ENCODE measurements around the gene ABCC11.
A peak's percentile ranks its signal among the peaks of the same experiment; 100 is the strongest.
"Not testable (repeated sequence)": the region's sequence is repeated elsewhere in the genome, so short reads cannot be mapped to it uniquely, and the experiment has no call there.

ABCC11 gene

DNA sequence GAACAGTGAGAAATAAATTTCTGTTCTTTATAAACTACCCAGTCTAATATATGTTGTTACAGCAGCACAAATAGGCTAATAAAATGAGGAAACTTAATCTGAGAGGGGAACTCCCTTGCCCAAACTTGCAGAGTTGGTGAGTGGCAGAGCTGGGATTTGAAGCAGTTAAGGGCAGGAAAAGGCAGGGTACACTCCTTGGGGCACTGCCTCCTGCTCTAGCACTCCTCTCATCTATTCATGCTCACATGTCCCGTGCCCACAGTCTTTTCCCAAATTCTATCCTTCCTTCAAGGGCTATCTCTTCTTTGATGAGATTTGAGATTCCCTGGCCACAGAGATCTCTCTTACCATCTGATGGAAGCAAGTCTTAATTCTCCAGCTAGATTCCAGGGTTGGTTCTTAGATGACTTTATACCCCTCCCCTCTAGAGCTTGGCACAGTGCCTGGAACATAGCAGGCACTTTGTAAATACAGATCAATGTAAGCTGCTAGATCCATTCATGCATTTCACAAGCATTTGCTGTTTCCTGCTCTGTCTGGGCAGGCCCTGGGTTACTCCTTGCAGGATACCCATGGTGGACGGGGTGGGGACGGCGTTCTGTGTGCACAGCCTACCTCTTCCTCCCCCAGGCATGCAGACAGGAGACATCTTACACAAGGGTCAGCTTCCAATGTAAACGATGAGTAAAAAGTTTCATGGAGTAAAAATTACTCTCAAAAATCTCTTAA, 52.3 kb downstream of the ABCC11 start:
- DNase-seq: no peak

DNA sequence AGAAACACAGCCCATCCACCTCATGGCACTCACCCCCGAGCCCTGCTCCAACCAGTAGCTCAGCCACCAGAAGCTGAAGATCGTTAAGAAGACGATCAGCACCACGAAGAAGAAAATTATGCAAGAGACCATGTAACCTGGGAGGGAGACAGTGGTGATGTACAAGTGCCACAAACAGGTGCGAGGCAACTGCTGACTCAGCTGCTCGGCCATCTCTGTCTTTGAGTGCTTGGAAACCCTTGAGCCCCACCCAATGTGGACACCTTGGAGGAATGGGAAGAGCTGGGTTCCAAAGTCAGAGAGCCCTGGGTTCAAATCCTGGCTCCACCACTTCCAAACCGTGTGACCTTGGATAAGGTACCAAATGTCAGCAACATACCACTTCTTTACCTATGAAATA, 53.5 kb downstream of the ABCC11 start:
- no peak for DNase-seq

DNA sequence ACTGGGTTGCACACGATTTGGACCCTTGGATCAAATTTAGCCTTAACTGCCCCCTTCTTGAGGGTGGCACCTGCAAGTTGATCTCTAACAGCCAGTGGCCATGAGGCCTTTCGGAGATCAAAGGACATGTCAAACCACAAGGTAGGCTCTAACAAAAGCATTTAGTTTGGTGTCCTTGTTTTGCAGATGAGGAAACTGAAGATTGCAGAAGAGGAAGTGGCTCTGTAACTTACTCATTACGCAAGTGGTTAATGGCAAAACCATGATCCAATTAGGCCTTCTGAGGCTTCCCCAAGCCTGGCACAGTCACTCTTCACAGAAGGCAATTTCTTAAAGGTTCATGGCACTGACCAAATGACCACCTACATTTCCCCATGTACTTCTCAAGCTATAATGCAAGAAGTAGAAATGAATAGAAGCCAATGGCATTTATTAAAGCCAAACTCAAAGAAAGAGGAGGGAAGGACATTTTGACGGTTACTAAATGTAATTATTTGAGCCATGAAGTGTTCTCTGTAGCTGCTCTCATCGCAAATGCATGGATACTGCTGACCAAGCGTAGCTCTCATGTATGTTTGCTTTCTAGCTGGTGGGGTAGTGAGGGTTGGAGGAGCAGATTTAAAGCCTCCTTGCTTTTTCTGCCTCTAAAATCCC, 58.8 kb downstream of the ABCC11 start:
- no peak for DNase-seq

DNA sequence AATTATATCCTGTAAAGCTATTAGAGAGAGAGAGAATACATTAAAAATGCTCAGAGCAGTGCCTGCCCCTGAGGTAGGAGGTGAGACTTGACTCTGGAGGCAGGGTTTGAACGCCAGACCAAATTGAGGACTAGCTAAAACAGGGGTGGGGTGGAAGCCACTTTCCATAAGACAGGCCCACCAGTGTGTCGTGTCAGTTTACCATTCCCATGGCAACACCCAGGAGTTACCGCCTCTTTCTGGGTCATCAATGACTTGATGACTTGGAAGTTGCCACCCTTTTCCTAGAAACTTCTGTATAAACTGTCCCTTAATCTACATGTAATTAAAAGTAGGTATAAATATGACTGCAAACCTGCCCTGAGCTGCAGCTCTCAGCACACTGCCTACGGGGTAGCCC, 59.6 kb downstream of the ABCC11 start:
- no peak for DNase-seq

DNA sequence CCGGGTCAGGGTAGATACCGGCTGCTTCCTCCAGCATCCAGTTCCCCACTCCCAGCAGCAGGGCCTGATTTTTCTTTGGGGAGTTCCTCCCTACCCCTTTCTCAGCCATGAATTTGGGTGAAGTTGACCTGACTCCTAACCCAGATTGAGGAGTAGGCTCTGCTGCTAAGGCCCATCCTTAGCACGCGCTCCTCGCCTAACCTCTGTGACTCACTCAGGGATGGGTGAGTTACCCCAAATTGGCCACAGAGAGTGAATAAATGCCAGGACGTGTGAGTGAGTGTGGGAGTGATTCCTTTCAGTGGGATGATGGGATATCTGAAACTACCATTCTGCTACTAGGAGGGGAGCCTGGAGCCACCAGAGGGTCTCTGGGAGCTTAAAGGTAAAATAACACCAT, 62.7 kb downstream of the ABCC11 start:
- no peak for DNase-seq

DNA sequence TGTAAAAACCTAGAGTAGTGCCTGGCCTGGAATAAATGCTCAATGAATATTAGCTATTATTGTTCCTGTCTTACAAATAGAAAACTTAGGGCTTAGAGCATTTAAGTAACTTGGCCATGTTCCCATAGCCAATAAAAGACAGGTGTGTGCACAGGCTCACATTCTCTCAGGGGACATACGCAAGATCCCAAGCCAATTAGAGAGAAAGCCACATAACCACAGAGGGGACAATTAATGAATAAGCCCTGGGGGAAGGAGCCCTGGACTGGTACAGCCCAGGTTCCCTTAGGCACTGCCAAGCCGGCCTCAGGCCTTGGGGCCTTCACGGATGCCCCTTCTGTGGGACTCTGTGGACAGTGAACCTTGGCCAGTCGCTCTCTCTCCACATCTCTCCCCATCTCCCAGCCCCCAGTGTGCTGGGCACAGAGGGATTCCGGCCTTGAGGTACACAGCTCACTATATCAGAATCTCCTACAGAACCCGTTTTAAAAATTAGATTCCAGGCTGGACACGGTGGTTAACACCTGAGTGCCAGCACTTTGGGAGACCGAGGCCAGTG, 64.3 kb downstream of the ABCC11 start:
- no peak for DNase-seq

DNA sequence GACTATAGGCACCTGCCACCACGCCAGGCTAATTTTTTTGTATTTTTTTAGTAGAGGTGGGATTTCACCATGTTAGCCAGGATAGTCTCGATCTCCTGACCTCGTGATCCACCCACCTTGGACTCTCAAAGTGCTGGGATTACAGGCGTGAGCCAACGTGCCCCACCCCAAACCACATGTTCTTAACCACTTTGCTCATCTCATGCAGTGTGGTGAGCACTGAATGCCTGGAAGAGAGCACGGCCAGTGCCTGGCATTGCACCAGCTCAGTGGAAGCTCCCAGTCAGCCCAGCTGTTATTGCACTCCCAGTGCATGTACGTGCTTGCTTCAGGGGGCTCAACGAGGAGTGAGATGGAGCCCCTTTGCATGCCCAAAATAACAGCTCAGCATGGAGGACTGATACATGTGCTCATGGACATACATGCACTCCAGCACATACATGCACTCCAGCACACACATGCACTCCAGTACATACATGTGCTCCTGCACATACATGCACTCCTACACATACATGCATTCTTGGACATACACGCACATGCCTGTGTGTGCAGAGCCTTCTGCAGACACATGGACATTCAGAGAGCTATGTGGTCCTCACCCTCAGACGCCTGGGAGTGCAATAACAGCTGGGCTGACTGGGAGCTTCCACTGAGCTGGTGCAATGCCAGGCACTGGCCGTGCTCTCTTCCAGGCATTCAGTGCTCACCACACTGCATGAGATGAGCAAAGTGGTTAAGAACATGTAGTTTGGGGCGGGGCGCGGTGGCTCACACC, 65.4 kb downstream of the ABCC11 start:
- DNase-seq: not testable (repeated sequence)

DNA sequence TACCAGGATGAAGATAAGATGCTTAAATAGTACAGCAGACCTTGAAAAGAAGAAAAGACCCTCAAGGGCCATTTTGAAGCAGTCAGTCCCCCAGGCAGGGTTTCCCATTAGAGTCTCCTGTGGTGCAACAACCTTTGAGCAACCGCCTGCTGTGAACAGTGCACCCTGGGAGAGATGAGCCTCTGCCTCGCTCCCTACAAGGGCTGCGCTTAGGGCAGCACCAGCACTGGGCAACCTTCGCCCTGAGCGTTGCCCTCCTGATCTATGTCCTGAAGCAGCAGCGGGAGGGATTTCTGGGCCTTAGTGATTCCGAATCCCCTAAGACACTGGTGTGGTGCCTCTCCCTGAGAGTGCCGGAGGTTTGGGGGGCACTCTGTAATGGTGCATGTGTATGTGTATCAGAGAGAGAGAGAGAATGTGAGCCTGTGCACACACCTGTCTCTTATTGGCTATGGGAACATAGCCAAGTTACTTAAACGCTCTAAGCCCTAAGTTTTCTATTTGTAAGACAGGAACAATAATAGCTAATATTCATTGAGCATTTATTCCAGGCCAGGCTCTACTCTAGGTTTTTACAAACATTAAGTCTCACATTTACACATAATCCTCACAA, 66.4 kb downstream of the ABCC11 start:
- DNase-seq: no peak

DNA sequence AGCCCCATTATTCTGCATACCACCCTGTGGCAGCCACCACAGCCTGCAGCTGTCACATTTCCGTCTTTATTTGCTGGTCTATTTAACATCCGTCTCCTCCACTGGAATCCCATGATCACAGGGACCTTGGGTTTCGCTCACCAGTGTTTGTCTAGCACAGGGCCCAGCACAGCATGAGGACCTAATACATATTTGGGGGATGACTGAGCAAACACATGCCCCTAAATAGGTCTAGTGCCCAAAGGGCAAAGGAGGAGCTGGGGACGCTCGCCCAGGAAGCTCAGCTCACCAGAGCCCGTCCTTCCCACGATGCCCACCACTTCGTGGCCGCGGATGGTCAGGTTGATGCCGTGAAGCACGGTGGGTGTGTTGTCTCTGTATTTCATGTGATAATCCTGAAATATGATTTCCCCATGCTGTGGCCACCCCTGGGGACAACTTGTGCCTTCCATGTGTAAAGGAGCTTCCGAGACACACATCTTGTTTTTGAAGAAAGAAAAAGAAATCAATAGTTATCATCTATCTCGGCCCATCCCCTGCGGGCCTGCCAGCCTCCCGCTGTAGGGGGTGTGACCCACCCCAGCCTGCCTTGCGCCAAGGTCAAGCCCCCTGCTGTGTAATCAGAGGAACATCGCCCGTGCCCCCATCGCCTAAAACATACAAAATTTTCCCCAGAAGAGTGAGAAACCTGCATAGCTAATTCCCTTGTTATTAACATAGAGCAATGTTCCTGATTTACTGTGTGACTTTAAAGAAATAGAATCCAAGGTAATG, 70.5 kb downstream of the ABCC11 start:
- no peak for DNase-seq

DNA sequence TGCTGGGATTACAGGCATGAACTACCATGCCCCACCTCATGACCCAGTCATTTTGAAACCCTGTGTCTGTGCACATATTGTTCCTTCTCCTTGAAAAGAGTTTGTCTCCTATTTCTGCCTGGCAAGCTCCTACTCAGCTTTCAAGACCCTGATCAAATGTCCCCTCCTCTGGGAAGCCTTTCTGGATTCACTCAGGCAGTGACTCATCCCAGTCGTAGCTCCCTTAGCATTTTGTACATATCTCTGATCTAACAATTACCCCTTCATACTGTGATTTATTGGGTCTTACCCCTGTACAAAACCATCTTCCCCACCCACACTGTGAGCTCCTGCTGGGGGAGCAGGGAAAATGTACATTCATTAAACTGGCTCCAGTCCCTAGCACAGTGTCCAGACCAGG, 73.5 kb downstream of the ABCC11 start:
- DNase-seq: no peak

DNA sequence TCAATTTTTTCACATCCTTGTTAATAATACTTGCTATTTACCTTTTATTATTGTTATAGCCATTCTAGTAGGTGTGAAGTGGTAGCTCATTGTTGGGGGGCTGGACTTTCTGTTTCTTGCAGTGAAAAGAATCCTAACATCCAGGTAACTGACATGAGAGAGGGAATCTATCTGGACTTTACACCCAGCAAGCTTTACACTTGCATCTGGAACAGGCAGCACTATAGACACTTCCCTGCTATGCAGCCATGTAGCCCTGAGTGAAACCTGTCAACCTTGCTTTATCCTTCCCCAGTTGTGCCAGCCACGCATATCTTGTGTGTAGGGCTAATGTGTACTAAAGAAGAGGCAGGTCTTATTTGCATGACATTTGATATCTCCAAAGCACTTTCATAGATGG, 74.7 kb downstream of the ABCC11 start:
- DNase-seq: no peak

DNA sequence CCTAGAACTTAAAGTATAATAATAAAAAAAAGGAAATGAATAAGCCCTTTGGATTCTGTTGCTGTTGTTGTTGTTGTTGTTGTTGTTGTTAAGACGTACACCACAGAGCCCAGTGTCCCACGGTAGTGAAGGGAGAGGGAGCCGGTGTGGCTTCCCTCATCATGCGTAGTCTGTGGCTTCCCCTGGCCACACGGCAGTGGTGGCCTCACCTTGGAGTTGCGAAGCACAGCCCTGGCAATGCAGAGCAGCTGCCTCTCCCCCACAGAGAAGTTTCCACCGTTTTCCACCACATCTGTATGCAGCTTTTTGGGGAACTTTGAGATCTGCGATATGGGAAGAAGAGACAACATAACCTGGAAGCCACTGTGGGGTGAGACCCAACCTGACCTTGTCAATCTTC, 77.4 kb downstream of the ABCC11 start:
- DNase-seq: no peak

DNA sequence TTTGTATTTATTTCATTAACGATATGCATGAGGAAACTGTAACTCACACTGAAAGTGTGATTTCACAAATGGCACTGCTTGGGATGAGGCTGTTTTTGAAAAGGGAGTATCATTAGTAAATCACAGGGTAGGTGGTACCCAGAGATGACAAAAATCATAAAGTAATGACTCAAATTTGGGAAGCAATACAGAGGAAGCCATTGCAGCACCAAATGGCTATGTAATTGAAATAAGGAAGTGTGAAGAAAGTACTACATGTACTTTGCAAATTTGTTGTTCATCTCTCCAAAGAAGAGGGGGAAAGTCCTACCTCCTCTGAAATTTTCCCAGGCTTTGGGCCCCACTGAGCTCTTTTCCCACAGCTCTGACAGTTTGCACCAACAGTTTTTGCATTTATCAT, 79.3 kb downstream of the ABCC11 start:
- no peak for DNase-seq

DNA sequence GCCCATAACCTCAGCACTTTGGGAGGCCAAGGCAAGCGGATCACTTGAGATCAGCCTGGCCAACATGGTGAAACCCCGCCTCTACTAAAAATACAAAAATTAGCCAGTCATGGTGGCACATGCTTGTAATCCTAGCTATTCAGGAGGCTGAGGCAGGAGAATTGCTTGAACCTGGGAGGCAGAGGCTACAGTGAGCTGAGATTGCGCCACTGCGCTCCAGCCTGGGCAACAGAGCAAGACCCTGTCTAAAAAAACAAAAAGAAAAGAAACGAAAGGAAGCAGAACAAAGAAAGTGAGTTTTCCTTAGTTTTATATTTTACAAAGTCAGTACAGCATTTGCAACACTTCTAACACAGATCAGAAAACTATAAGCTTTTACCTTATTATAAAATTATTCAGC, 80.7 kb downstream of the ABCC11 start:
- not testable (repeated sequence) for DNase-seq

DNA sequence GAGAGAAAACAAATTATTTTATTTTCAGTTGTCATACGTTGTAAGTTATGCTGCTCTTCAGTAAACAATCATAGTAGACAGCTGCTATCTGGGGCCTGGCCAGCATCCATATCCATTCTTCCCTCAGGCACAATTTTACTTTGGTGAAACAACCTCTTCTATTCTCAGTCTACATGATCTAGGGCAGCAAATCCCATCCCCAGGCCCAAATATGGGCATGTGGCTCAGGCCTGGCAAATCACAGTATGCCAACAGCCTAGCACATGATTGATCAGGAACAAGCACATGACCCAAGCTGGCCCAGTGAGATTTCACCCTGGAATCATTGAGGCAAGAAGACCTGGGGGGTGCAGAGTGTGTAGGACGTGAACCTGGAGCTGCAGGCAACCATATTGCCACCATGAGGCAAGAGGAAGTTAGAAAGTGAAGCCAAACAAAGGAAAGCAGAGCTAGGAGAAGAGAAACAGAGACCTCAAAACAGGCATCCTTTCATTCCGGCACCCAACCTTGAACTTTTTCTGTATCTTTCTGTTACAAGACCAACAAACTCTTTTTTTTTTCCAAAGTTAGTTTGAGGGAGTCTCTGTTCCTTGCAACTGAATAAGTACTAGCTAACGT, 81.3 kb downstream of the ABCC11 start:
- no peak for DNase-seq

DNA sequence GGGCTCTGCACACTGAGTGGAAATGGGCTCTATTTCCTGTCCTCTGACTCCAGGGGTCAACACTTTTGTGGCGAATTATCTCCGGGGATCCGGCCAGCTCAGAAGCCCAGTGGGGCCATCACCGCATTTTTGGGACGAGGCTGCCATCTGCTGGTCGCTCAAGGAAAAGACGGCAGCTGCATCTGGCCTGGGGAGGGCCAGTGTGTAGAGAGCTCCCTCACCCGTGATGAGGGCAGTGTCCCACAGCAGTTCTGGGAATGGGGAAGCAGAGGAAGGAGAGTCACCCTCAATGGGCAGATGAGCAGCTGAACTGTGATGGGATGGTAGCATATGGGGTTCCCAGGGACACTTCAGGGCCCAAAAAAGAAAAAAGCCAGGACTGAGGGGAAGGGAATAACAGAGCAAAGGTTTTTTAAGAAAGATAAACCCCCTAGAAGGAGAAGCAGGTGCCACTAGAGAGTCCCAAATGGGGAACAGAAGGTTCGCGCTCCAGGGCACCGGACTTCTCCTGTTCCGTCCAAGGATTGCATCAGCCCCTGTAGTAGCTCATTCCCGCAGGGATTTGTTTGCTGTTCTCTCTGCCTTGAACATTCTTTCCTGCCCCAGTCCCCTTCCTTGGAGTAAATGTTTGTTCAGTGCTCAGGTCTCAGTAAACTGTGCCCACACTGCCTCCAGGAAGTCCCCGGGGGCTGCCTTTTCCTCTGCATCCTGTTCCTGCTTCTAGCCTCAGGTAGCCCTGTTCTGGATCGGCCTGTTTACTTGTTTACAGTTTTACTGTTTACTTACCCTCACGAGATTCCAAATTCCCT, 82.2 kb downstream of the ABCC11 start:
- DNase-seq: peak; percentile 71

DNA sequence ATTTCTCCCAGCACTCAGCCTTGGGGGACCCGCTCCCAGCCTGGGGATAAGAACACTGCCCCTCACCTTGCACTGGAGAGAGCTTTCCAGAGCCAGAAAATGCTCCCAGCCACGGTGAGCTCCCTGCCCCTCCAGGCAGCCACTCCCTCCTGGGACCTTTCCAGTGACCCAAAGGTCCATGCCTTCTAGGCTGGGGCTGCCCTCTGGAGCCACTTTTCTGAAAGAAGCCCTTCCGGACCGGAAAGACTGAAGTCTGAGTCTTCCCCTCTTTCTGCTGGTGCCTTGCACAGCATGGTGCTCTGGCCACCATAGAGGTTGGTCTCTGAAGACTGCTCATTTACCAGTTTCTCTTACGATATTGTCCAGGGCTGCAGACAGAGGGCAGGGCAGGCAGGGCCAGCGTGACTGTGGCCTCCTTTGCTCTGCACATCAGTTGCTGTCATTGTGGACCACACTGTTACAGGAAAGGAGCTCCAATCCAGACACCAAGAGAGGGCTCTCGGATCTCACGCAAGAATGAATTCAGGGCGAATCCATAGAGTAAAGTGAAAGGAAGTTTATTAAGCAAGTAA, 84.4 kb downstream of the ABCC11 start:
- no peak for DNase-seq

DNA sequence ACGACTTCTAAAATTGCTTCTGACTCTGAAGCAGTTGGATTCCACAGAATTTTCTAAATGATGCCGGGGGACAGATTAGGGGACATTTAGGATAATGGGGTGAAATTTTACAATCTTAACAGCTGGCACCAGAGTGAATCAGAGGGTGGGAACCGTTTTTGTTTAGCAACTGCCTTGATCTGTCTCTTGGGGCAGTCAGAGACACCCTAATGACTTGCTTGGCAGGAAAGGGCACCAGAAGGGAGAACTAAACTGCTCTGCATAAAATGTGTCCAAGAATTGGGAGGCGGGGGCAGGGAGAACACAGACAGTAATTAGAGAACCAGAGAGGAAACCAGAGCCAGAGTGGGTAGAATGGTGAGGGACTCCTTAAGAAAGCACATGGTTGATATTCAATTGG, 85.4 kb downstream of the ABCC11 start:
- DNase-seq: no peak

DNA sequence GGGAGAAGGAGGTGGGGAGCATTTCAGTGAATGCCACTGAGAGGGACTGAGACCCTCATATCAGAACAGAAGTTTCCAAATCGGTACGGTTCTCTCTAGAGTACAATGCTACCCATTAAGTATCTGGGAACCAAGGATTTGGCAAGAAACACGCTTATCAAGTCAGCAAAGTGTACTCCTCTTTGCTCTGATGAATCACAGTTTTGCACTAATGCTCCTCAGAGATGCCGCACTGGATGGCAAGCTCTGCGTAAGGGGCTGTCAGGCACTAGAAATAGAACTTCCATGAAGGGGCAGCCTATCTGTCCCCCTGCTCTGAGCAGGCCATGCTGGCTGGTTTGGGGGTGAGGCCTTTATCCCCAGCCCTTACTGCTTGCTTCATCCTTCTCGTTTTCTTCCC, 86.8 kb downstream of the ABCC11 start:
- DNase-seq: no peak

DNA sequence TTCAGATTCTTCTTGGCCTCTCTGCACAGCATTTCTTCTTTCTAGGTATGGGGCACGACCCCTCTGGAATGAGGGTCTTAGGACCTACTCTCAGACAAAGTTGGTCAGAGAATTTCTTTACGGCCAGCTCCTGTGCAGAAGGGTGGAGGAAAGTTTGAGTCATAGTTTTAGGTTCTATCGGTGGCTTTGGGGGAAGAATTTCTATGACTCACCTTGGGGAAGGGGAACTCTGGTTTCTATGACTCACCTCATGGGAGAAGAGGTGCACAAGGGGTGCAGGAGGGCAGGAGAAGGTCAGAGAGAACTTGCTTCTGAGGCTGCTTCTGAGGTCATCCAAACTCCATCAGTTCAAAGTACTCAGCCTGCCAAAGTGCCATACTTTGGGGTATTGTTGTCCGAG, 89.0 kb downstream of the ABCC11 start:
- no peak for DNase-seq

DNA sequence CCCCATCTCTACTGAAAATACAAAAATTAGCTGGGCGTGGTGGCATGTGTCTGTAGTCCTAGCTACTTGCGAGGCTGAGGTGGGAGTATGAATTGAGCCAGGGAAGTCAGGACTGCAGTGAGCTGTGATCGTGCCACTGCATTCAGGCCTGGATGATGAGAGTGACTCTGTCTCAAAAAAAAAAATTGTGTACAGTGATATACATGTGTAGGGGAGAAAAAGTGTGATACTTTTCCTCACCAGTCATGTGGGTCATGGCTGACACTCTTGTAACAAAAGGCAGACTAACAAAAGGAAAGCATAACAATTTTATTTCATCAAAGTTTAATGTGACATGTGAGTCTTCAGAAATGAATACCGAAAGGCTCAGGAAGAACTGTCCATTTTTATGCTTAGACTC, 89.5 kb downstream of the ABCC11 start:
- no peak for DNase-seq
